NCI-H2196 treated with DMSO at 0.1 percent for 48 hours (cell line): ENCODE results near the gene PLAAT5.
A peak's percentile ranks its signal among the peaks of the same experiment; 100 is the strongest.

ENCODE experiments used
- DNase-seq: peaks from one replicate; lab custom pipeline; 2025; ENCODE audit not compliant: unreplicated experiment; lab: John Stamatoyannopoulos, UW

PLAAT5 gene

GRCh38 chr11:63512816-63513215 is 21.8 kb upstream of the PLAAT5 start:
- DNase-seq, result no peak

GRCh38 chr11:63511048-63511748 is 20.2 kb upstream of the PLAAT5 start:
- no peak for DNase-seq

- peak; percentile 15 for DNase-seq
Measured at GRCh38 chr11:63510360-63511047, 19.5 kb upstream of the PLAAT5 start.

DNA sequence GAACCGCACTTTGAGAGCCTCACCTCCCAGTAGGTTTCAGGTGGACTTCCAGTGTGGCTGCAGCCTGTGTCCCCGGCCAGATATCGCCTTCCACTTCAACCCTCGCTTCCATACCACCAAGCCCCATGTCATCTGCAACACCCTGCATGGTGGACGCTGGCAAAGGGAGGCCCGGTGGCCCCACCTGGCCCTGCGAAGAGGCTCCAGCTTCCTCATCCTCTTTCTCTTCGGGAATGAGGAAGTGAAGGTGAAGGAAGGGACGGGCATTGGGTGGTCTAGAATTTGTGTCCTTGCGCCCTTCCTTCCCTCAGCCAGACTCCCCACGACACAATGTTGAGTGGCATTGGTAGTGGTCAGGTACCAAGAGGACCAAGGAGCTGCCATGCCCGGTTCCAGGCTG is 17.8 kb upstream of the PLAAT5 start:
- no peak for DNase-seq

DNA sequence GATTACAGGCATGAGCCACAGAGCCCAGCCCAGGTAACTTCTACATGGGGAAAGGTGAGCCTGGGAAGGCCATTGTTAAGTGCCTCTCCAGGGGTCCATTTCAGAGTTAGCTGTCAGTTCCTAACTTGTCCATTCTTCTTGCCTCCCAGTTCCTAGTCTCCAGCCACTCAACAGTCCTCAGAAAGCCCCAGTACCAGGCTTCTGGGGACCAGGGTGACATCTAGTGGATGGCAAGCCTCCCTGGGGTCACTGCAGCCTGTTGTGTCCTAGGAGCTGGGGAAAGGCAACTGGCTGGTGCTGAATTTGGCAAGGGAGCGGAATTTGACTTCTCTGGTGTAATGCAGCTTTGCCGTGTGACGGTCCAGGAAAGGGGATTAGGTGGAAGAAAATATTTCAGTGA is 17.0 kb upstream of the PLAAT5 start:
- no peak for DNase-seq

DNA sequence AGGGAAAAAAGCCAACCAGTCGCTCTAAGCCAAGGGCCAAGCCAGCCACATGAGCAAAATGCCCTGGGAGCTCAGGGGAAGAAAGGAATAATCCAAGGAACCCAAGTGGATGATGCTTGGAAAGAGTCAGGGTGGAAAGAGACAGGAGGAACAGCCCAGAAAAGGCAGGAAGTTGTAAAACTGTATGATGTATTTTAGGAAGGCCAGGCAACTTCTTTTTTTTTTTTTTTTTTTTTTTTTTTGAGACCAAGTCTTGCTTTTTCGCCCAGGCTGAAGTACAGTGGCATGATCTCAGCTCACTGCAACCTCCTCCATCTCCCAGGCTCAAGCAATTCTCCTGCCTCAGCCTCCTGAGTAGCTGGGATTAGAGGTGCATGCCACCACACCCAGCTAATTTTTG is 16.5 kb upstream of the PLAAT5 start:
- DNase-seq, result no peak

DNA sequence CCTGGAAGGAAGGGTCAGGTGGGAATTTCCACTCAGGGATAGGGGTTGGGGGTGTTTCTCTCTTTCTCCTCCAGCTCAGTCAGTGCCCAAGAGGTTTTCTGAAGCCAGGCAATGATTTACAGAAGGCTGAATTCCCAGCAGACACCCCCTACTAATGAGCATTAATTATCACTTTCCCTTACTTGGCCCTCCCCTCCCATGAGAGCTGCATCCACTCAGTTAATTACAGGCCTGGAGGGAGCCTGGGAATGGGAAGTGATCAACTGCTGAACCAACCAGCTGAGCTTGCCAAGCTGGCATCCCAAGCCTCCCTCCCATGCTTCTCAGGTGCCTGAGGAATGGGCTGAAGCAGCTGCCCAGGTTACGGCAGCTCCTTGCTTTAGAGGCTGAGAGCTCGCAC is 15.9 kb upstream of the PLAAT5 start:
- no peak for DNase-seq

DNA sequence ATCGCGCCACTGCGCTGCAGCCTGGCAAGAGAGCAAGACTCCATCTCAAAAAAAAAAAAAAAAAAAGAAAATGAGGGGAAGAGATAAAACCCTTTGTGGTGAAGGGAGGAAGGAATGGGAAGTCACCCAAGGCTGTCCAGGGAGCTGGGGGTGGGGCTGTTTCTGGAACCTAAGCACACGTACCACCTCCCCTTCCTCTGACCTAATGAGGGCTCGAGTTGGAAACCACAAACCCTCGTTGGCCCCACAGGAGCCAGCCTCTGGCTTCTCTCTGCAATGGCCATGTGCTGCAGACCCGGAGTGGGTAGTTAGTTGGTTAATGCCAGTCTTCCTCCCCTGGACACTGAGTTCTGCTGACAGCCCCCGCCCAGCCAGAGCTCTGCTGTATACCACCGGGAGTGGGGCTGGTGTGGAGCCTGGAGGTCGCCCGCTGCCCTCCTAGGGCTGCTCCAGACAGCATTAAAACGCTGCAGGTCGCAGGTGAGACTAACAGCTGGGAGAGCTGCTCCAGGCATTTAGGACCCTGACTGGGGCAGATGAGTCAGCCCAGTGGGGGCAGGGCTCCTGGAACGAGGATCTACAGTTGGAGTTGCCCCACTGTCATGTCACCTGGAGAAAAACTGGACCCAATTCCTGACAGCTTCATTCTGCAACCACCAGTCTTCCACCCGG is 15.0 kb upstream of the PLAAT5 start, which contains the start of gene LGALS12:
LGALS12 (plus strand) TSS at position 228 of the 672 bp plus-strand sequence; CDS start at position 603, 375 bp downstream.
- no peak for DNase-seq

GRCh38 chr11:63504933-63505586 is 14.1 kb upstream of the PLAAT5 start:
- no peak for DNase-seq

DNA sequence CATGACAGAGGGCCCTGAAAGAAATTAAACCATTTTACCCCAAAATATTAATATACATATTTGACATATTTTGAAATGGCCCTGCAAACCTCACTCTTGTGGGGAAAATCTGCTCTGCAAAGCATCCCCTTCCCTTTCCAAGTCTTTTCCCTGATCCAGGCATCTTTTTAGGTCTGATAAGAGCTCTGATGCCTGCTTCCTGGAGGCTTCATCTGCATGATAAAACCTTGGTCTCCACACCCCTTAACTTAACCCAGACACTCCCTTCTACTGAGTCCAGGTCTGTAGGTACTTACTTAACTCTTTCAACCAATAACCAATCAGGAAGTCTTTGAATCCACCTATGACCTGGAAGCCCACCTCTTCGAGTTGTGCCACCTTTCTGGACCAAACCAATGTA is 13.1 kb upstream of the PLAAT5 start:
- no peak for DNase-seq

DNA sequence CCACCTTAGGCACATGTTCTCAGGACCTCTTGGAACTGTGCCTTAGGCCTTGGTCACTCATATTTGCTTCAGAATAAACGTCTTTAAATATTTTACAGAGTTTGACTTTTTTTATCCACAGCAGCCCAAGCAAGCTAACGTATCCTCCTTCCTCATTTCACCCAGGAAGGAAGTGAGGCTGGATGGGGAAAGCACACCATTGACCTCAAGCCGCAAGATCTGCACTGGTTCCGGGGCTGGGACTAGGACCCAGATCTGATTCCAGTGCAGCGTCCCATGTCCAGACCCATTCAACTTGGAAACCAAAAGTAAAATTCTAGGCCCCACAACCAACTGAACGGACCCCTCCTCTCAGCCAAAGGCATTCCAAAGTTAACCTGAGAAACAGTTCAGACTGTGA is 12.5 kb upstream of the PLAAT5 start:
- no peak for DNase-seq

DNA sequence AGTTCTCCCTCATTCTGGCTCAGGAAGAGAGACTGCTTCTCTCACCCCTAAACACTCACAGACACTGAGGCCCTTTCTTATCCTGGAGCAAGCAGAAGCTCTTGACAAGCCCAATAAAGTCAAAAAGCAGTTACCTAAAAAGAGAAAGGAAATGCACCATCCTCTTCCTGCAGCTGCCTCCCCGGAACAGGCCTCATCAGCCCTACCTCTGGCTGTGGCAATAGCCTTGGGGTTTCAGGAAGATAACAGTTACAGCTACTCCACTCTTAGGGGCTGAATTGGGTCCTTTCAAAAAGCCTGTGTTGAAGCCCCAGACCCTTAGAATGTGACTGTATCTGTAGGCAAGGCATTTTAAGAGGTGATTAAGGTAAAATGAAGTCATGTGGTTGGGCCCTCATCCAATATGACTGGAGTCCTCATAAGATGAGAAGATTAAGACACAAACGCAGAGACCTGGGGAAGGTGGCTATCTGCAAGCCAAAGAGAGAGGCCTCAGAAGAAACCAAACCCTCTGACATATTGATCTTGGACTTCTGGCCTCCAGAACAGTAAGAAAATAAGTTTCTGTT is 11.4 kb upstream of the PLAAT5 start:
- no peak for DNase-seq

DNA sequence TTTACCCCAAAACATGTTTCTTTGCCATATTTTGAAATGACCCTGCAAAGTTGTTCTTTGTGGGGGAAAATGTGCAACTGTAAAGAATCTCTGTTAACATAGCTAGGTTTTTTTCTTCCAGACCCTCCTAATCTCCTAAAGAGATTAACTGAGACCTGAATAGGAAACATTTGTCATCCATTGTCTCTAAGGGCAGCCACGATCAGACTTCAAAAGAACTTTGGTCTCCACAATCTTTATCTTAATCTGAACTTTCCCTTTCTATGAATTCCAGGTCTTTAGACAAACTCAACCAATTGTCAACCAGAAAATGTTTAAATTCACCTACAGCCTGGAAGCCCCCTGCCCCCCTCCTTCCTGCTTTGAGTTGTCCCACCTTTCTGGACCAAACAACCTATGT is 10.3 kb upstream of the PLAAT5 start:
- DNase-seq, result no peak

DNA sequence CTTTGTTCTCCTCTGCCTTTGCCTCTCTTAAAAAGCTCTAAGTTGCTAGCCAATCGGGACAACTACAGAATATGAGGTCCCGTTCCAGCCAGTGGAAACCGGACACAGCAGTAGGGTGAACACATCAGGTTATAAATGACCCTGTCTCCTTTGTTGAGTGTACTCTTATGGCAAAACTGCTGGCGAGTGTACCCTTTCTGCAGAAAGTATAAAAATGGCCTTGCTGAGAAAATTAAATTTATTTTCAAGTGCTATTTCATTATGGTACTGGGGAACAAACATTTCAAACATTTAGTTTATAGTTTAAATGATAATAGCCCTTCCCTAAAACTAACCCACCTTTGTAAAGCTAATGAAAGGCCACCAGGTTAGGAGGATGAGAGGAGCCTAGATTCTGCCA is 8.9 kb upstream of the PLAAT5 start:
- no peak for DNase-seq

- no peak for DNase-seq
Measured at GRCh38 chr11:63494975-63495374, 4.0 kb upstream of the PLAAT5 start.

- no peak for DNase-seq
Measured at GRCh38 chr11:63493127-63493526, 2.2 kb upstream of the PLAAT5 start.

- no peak for DNase-seq
Measured at GRCh38 chr11:63492441-63492840, 1.5 kb upstream of the PLAAT5 start.

GRCh38 chr11:63491636-63492372 is 837 bp upstream of the PLAAT5 start:
- no peak for DNase-seq

DNA sequence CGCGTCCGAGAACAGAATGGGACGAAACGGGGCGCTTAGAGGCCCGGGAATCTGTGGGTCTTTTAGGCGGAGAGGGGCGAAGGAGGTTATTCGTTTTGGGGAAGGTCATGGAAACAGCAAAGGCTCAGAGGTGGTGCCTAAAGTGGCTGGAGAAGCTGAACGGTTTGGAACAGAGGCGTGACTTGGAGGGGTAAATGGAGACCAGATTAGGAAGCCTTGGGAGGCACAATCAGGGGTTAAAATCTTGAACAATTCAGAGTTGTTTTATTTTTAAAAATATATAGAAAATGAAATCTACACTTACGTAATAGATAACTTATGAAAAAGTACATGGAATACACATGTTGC is 247 bp upstream of the PLAAT5 start:
- no peak for DNase-seq

DNA sequence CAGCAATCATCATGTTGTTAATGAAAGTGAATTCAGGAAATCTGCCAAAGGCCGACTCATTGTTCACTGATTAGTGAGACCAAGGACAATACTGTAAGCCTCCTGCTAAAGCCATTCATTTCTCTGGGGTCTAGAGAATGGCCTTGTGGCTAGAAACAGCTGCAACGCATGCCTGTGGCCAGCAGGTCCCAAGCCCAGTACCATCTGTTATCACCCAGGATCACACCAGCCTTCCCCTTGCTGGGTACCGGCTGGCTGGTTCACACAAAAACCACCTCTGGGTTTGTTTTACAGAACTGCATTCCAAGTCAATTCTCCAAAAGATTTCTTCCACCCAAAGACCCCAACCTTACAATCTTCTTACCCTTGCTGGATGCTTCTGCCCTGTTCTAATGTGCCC is 1.1 kb downstream of the PLAAT5 start:
- DNase-seq, result no peak

DNA sequence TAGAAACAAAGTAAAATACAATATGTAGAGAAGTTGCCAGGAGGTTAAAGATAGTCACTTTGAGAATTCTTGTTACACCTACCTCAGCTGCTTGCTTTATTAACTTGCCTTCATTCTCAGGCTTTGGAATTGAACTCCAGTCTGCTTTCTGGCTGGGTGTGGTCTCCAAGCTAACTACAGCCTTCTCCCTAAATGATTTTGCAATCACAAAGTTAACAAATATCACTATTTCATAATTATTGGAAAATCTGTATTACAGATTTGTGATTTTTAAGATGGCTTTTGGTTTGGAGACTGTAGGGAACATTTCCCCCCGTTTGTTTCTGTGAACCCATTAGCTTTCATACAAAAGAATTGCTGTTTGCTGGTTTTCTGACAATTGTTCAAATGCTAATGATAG is 2.2 kb downstream of the PLAAT5 start:
- DNase-seq, result no peak
